Smooth muscle cell (in vitro differentiated cells): ENCODE measurements around the gene OSBP. TPM values are rescaled to one million over a fixed set of nuclear protein-coding genes. Genes with fewer than 3 reads are reported as not detected.
A peak's percentile ranks its signal among the peaks of the same experiment; 100 is the strongest.

ENCODE experiments used
- DNase-seq: peaks from one replicate; lab custom pipeline; 2025; ENCODE audit not compliant: unreplicated experiment; lab: John Stamatoyannopoulos, UW
- H2AFZ ChIP-seq: fragments of 200-600 bp; sonication (generic); 2 replicates; pipeline ENCODE4 v1.6.0; 2016; ENCODE audit warnings: antibody characterized with exemption, low read depth, mild to moderate bottlenecking
- H3F3A ChIP-seq: fragments of 200-600 bp; sonication (generic); 2 replicates; pipeline ENCODE4 v1.6.0; 2017; ENCODE audit warnings: antibody characterized with exemption, low read depth
- H3K27ac ChIP-seq: fragments of 200-600 bp; sonication (generic); 2 replicates; pipeline ENCODE4 v1.5.1; 2016; ENCODE audit warnings: low read depth, mild to moderate bottlenecking
- H3K27me3 ChIP-seq: fragments of 200-600 bp; sonication (generic); 2 replicates; pipeline ENCODE4 v1.6.1; 2016; ENCODE audit warnings: low read depth, mild to moderate bottlenecking
- H3K36me3 ChIP-seq: fragments of 200-600 bp; sonication (generic); 2 replicates; pipeline ENCODE4 v1.5.1; 2016; ENCODE audit warnings: low read depth
- H3K4me1 ChIP-seq: fragments of 200-600 bp; sonication (generic); 2 replicates; pipeline ENCODE4 v1.5.1; 2016; ENCODE audit warnings: low read depth
- H3K4me2 ChIP-seq: fragments of 200-600 bp; sonication (generic); 2 replicates; pipeline ENCODE4 v1.6.0; 2016; ENCODE audit warnings: mild to moderate bottlenecking
- H3K4me3 ChIP-seq: fragments of 200-600 bp; sonication (generic); 2 replicates; pipeline ENCODE4 v1.5.1; 2016; ENCODE audit warnings: mild to moderate bottlenecking
- H3K79me2 ChIP-seq: fragments of 200-600 bp; sonication (generic); 2 replicates; pipeline ENCODE4 v1.6.0; 2016; ENCODE audit warnings: low read depth, mild to moderate bottlenecking
- H3K9ac ChIP-seq: fragments of 200-600 bp; sonication (generic); 2 replicates; pipeline ENCODE4 v1.6.0; 2016; ENCODE audit warnings: low read depth
- H3K9me3 ChIP-seq: fragments of 200-600 bp; sonication (generic); replicated peaks from 2 replicates; pipeline ENCODE4 v1.5.1; 2016; ENCODE audit warnings: low read depth
- H4K20me1 ChIP-seq: fragments of 200-600 bp; sonication (generic); 2 replicates; pipeline ENCODE4 v1.6.0; 2016; ENCODE audit warnings: low read depth
- CTCF ChIP-seq: fragments of 200-600 bp; sonication (generic); IDR thresholded peaks from 2 replicates; pipeline ENCODE4 v1.5.1; 2017; ENCODE audit warnings: borderline replicate concordance, mild to moderate bottlenecking, antibody characterized with exemption; ENCODE audit not compliant: insufficient read depth, poor library complexity, severe bottlenecking
- WGBS: methylation state at CpG from one replicate; pipeline ENCODE4 v1.1.7; 2016; ENCODE audit warnings: low lambda C conversion rate; 5-methylcytosine and 5-hydroxymethylcytosine counted together
- polyA plus RNA-seq: library from polyadenylated mRNA; unstranded; fragments of >200 nt; fragmentation: Nextera tagmentation; extraction: Ambion mirVana; gene quantifications from 2 replicates; pipeline ENCODE4 v1.2.1, GENCODE V29; 2016
- total RNA-seq: library from RNA; depleted of rRNA; stranded (reverse); fragments of >200 nt; gene quantifications from 2 replicates; pipeline ENCODE4 v1.2.3, GENCODE V29; 2014

Gene OSBP
- total and polyA plus RNA-seq, 2 experiments from 2014 or later, result 35.9 to 40.0 TPM

- H3K27me3 ChIP-seq, result no peaks in the 10 kb centered on the region
- H3K27ac ChIP-seq, result peak overlapping the region; percentile 51
- H3K4me2 ChIP-seq, result peak overlapping the region; percentile 82
- no peaks in the 10 kb centered on the region for H4K20me1 ChIP-seq
- WGBS, result 68% methylated on average over 7 of the region's 7 CpGs
- no peaks in the 10 kb centered on the region for H3K79me2 ChIP-seq
- peaks cover 39% of the 10 kb centered on the region for H3F3A ChIP-seq
- H3K9ac ChIP-seq, result no peak overlapping the region
- H3K4me3 ChIP-seq, result peak overlapping the region; percentile 56
- no peak for TF ChIP-seq CTCF
- no peaks in the 10 kb centered on the region for H3K9me3 ChIP-seq
- DNase-seq, result no peak
- H3K4me1 ChIP-seq, result peaks cover 11% of the 10 kb centered on the region
- H2AFZ ChIP-seq, result peak overlapping the region; percentile 86
- no peaks in the 10 kb centered on the region for H3K36me3 ChIP-seq
These were observed 57.3 kb downstream of the OSBP start for GRCh38 chr11:59558270-59558643.

GRCh38 chr11:59556917-59557348, 58.6 kb downstream of the OSBP start:
- peak overlapping the region; percentile 44 for H2AFZ ChIP-seq
- 10% methylated on average over 13 of the region's 13 CpGs for WGBS
- no peaks in the 10 kb centered on the region for H3K36me3 ChIP-seq
- H3K27me3 ChIP-seq, result no peaks in the 10 kb centered on the region
- no peak for DNase-seq
- H3K9ac ChIP-seq, result no peak overlapping the region
- peak overlapping the region; percentile 51 for H3K27ac ChIP-seq
- H3K4me3 ChIP-seq, result peak overlapping the region; percentile 56
- peak overlapping the region; percentile 82 for H3K4me2 ChIP-seq
- H3K4me1 ChIP-seq, result peaks cover 14% of the 10 kb centered on the region
- TF ChIP-seq CTCF, result no peak
- no peaks in the 10 kb centered on the region for H3K79me2 ChIP-seq
- H3K9me3 ChIP-seq, result no peaks in the 10 kb centered on the region
- peaks cover 37% of the 10 kb centered on the region for H3F3A ChIP-seq
- no peaks in the 10 kb centered on the region for H4K20me1 ChIP-seq

GRCh38 chr11:59556115-59556916, 59.3 kb downstream of the OSBP start:
- no peak for TF ChIP-seq CTCF
- WGBS, result 6% methylated on average over 30 of the region's 30 CpGs
- peak; percentile 43 for DNase-seq

More at GRCh38 chr11:59556115-59556916, 59.3 kb downstream of the OSBP start:
- Histone ChIP-seq H2AFZ (peak overlapping the region; percentile 85), H3F3A (peaks cover 40% of the 10 kb centered on the region), H3K9ac (peak overlapping the region; percentile 43), H3K4me2 (peak overlapping the region; percentile 82), H3K79me2 (no peaks in the 10 kb centered on the region), H3K27ac (peak overlapping the region; percentile 51), H3K4me1 (peaks cover 16% of the 10 kb centered on the region), H3K9me3 (no peaks in the 10 kb centered on the region), H3K36me3 (no peaks in the 10 kb centered on the region), H3K27me3 (no peaks in the 10 kb centered on the region), H3K4me3 (peak overlapping the region; percentile 56), H4K20me1 (no peaks in the 10 kb centered on the region)
